GM23338 (cell line): Measurements from ENCODE around the gene DCUN1D4. TPM values are rescaled to one million over a fixed set of nuclear protein-coding genes. Genes with fewer than 3 reads are reported as not detected.

Source experiments
- ATAC-seq: fragments of 200-7000 bp; cut with Tn5 transposase; 3 replicates; pipeline ENCODE4 v1.9.1; 2020
- DNase-seq: peaks from one replicate; pipeline ENCODE4 v3.0.0-alpha.2; 2015; ENCODE audit warnings: low spot score
- H2AFZ ChIP-seq: fragments of 200-600 bp; sonication (generic); 2 replicates; pipeline ENCODE4 v1.8.0; 2016; ENCODE audit warnings: antibody characterized with exemption, mild to moderate bottlenecking, moderate library complexity
- H3F3A ChIP-seq: fragments of 200-600 bp; sonication (generic); replicated peaks from 2 replicates; pipeline ENCODE4 v1.8.0; 2017; ENCODE audit warnings: antibody characterized with exemption, mixed run types, low read depth
- H3K27ac ChIP-seq: fragments of 200-600 bp; sonication (generic); 2 replicates; pipeline ENCODE4 v1.6.1; 2016; ENCODE audit warnings: low read depth
- H3K27me3 ChIP-seq: fragments of 200-600 bp; sonication (generic); 2 replicates; pipeline ENCODE4 v1.8.0; 2016; ENCODE audit warnings: mild to moderate bottlenecking, mixed run types, moderate library complexity; ENCODE audit not compliant: insufficient read depth
- H3K36me3 ChIP-seq: fragments of 200-600 bp; sonication (generic); 2 replicates; pipeline ENCODE4 v1.8.0; 2016; ENCODE audit warnings: mild to moderate bottlenecking; ENCODE audit not compliant: insufficient read depth
- H3K4me1 ChIP-seq: fragments of 200-600 bp; sonication (generic); 2 replicates; pipeline ENCODE4 v1.8.0; 2016; ENCODE audit warnings: mild to moderate bottlenecking, moderate library complexity; ENCODE audit not compliant: insufficient read depth
- H3K4me2 ChIP-seq: fragments of 200-600 bp; sonication (generic); 2 replicates; pipeline ENCODE4 v1.7.1; 2017; ENCODE audit warnings: mixed run types
- H3K4me3 ChIP-seq: fragments of 200-600 bp; sonication (generic); 2 replicates; pipeline ENCODE4 v1.6.1; 2016; ENCODE audit warnings: mixed run types
- H3K79me2 ChIP-seq: fragments of 200-600 bp; sonication (generic); replicated peaks from 2 replicates; pipeline ENCODE4 v1.8.0; 2017; ENCODE audit warnings: mild to moderate bottlenecking; ENCODE audit not compliant: insufficient read depth
- H3K9me2 ChIP-seq: fragments of 200-600 bp; sonication (generic); 2 replicates; pipeline ENCODE4 v1.8.0; 2017; ENCODE audit not compliant: insufficient read depth
- H4K20me1 ChIP-seq: fragments of 200-600 bp; sonication (generic); replicated peaks from 2 replicates; pipeline ENCODE4 v1.8.0; 2017; ENCODE audit warnings: mild to moderate bottlenecking; ENCODE audit not compliant: insufficient read depth
- H3K27ac Mint-ChIP-seq: 2 replicates; pipeline ENCODE4 v1.8.0; 2020; ENCODE audit warnings: inconsistent platforms, mild to moderate bottlenecking, moderate library complexity, mixed read lengths
- H3K27me3 Mint-ChIP-seq: 3 replicates; pipeline ENCODE4 v1.8.0; 2022; ENCODE audit warnings: low read depth, mild to moderate bottlenecking, moderate library complexity, mixed read lengths, inconsistent platforms; ENCODE audit not compliant: insufficient read depth, poor library complexity
- H3K36me3 Mint-ChIP-seq: 3 replicates; pipeline ENCODE4 v1.8.0; 2021; ENCODE audit warnings: low read depth, mild to moderate bottlenecking, inconsistent platforms, moderate library complexity, mixed read lengths
- H3K4me1 Mint-ChIP-seq: 3 replicates; pipeline ENCODE4 v1.8.0; 2020; ENCODE audit warnings: mild to moderate bottlenecking, inconsistent platforms, mixed read lengths
- H3K4me3 Mint-ChIP-seq: 3 replicates; pipeline ENCODE4 v1.8.0; 2021; ENCODE audit warnings: moderate library complexity, mild to moderate bottlenecking, inconsistent platforms, mixed read lengths
- H3K9me3 Mint-ChIP-seq: 3 replicates; pipeline ENCODE4 v1.8.0; 2020; ENCODE audit warnings: moderate library complexity, mild to moderate bottlenecking, inconsistent platforms, mixed read lengths
- CREB1 ChIP-seq: fragments of 250-450 bp; sonication (Bioruptor Pico); IDR thresholded peaks from 2 replicates; pipeline ENCODE4 v1.5.0; 2020; ENCODE audit warnings: low read depth, mild to moderate bottlenecking, moderate library complexity
- EZH2 ChIP-seq: fragments of 200-600 bp; sonication (generic); IDR thresholded peaks from one replicate; pipeline ENCODE4 v1.8.0; 2017; ENCODE audit warnings: antibody characterized with exemption, mild to moderate bottlenecking, low read depth; ENCODE audit not compliant: unreplicated experiment
- EZH2phosphoT487 ChIP-seq: fragments of 200-600 bp; sonication (generic); IDR thresholded peaks from one replicate; pipeline ENCODE4 v1.8.1; 2018; ENCODE audit warnings: antibody characterized with exemption; ENCODE audit not compliant: unreplicated experiment
- JUNB ChIP-seq: IDR thresholded peaks from one replicate; pipeline ENCODE4 v1.6.1; 2016; ENCODE audit warnings: antibody characterized with exemption; ENCODE audit not compliant: unreplicated experiment
- NANOG ChIP-seq: IDR thresholded peaks from 2 replicates; pipeline ENCODE4 v1.6.1; 2016; ENCODE audit warnings: antibody characterized with exemption, borderline replicate concordance
- POLR2AphosphoS5 ChIP-seq: IDR thresholded peaks from 2 replicates; pipeline ENCODE4 v1.6.1; 2016; ENCODE audit warnings: antibody characterized with exemption, low read depth
- STAT1 ChIP-seq: IDR thresholded peaks from one replicate; pipeline ENCODE4 v1.6.1; 2016; ENCODE audit warnings: antibody characterized with exemption; ENCODE audit not compliant: unreplicated experiment
- ZNF114 ChIP-seq: fragments of 250-450 bp; sonication (Bioruptor Pico); IDR thresholded peaks from 2 replicates; pipeline ENCODE4 v1.5.0; 2020; ENCODE audit warnings: mild to moderate bottlenecking, moderate library complexity
- ZNF331 ChIP-seq: fragments of 250-450 bp; sonication (Bioruptor Pico); IDR thresholded peaks from 2 replicates; pipeline ENCODE4 v1.5.0; 2020; ENCODE audit warnings: low read depth, mild to moderate bottlenecking, moderate library complexity
- polyA plus RNA-seq: library from polyadenylated mRNA; unstranded; fragments of >200 nt; fragmentation: Nextera tagmentation; extraction: Ambion mirVana; gene quantifications from 2 replicates; pipeline ENCODE4 v1.2.1, GENCODE V29; 2016
- total RNA-seq: library from RNA; depleted of rRNA; stranded (reverse); fragments of >200 nt; shearing (Covaris generic); gene quantifications from 2 replicates; pipeline ENCODE4 v1.2.3, GENCODE V29; 2014
- TF ChIP-seq, protein P1 (sequence below), 2 experiments: fragments of 200-600 bp in 1 of 2; sonication (generic) in 1 of 2; conservative IDR thresholded peaks; 2 replicates each; pipeline versions ENCODE4 v1.5.1 to v1.6.1; 2016 to 2017; ENCODE audit warnings: antibody characterized with exemption in 2 of 2, low read depth in 2 of 2, mild to moderate bottlenecking in 2 of 2, moderate library complexity in 1 of 2
- TF ChIP-seq, protein P2 (sequence below): IDR thresholded peaks from one replicate; pipeline ENCODE4 v1.6.1; 2018; ENCODE audit warnings: antibody characterized with exemption; ENCODE audit not compliant: unreplicated experiment
- TF ChIP-seq, protein P3 (sequence below): IDR thresholded peaks from 2 replicates; pipeline ENCODE4 v1.6.1; 2016; ENCODE audit warnings: antibody characterized with exemption

DCUN1D4 gene
- total and polyA plus RNA-seq, 2 experiments from 2014 or later = 26.1 to 54.8 TPM

DNA sequence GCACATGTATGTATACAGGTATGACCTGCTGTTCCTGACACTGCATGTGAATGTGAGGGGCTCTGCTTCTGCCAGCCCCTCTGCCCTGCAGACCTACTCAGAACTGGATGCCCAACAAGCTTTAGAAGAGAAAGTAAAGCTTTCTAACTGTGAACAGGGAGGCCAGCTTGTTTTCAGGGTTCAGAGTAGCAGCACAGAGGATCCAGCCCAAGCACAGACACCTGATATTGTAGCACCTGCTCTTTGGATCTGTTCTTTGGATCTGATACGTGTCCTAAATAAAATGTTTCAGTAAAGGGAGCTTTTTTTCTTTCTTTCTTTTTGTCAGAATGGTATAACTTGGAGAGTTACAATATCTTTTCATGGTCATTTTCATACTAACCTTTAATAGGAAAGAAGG is 19.2 kb downstream of the DCUN1D4 start (continued):
- no peak for TF ChIP-seq POLR2AphosphoS5
- TF ChIP-seq, protein P1, sequence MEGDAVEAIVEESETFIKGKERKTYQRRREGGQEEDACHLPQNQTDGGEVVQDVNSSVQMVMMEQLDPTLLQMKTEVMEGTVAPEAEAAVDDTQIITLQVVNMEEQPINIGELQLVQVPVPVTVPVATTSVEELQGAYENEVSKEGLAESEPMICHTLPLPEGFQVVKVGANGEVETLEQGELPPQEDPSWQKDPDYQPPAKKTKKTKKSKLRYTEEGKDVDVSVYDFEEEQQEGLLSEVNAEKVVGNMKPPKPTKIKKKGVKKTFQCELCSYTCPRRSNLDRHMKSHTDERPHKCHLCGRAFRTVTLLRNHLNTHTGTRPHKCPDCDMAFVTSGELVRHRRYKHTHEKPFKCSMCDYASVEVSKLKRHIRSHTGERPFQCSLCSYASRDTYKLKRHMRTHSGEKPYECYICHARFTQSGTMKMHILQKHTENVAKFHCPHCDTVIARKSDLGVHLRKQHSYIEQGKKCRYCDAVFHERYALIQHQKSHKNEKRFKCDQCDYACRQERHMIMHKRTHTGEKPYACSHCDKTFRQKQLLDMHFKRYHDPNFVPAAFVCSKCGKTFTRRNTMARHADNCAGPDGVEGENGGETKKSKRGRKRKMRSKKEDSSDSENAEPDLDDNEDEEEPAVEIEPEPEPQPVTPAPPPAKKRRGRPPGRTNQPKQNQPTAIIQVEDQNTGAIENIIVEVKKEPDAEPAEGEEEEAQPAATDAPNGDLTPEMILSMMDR (conservative IDR thresholded peaks at IDR 0.05; ENCODE audit: low read depth in 2 of 2) = no peak

DNA sequence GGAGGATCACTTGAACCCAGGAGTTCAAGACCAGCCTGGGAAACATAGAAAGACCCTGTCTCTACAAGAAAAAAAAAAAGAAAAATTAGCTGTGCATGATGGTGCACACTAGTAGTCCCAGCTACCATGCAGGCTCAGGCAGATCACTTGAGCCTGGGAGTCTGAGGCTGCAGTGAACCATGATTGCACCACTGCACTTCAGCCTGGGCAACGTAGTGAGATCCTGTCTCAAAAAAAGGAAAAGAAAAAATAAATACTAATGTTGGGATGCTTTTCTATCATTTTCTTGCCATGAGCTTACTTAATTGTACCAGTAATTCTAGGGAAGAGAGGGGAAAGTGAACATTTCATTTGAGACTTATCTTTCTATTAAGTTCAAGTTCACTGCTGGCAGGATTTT is 19.8 kb downstream of the DCUN1D4 start:
- Histone ChIP-seq H3K27ac (no peak overlapping the region), H3K36me3 (peaks cover 15% of the 10 kb centered on the region; the same call in 1 of the 2 replicates), H3K27me3 (no peaks in the 10 kb centered on the region), H3F3A (no peaks in the 10 kb centered on the region), H4K20me1 (peaks cover 26% of the 10 kb centered on the region), H3K79me2 (peaks cover 66% of the 10 kb centered on the region), H3K4me2 (no peak overlapping the region), H2AFZ (no peak overlapping the region), H3K9me2 (no peaks in the 10 kb centered on the region), H3K4me1 (peaks cover 22% of the 10 kb centered on the region), H3K4me3 (no peak overlapping the region)
- DNase-seq (no peak), ATAC-seq (no peak)
- Mint-ChIP-seq H3K36me3 (peaks cover 38% of the 10 kb centered on the region), H3K4me1 (peaks cover 43% of the 10 kb centered on the region), H3K9me3 (no peaks in the 10 kb centered on the region), H3K27ac (no peak overlapping the region), H3K27me3 (peaks cover 4% of the 10 kb centered on the region), H3K4me3 (no peak overlapping the region)
- TF ChIP-seq EZH2phosphoT487 (no peak), ZNF114 (CRISPR knock-in tag) (no peak), JUNB (no peak), CREB1 (CRISPR knock-in tag) (no peak), STAT1 (no peak), ZNF331 (no peak), NANOG (no peak), POLR2AphosphoS5 (no peak), EZH2 (no peak)
- TF ChIP-seq, protein P2, sequence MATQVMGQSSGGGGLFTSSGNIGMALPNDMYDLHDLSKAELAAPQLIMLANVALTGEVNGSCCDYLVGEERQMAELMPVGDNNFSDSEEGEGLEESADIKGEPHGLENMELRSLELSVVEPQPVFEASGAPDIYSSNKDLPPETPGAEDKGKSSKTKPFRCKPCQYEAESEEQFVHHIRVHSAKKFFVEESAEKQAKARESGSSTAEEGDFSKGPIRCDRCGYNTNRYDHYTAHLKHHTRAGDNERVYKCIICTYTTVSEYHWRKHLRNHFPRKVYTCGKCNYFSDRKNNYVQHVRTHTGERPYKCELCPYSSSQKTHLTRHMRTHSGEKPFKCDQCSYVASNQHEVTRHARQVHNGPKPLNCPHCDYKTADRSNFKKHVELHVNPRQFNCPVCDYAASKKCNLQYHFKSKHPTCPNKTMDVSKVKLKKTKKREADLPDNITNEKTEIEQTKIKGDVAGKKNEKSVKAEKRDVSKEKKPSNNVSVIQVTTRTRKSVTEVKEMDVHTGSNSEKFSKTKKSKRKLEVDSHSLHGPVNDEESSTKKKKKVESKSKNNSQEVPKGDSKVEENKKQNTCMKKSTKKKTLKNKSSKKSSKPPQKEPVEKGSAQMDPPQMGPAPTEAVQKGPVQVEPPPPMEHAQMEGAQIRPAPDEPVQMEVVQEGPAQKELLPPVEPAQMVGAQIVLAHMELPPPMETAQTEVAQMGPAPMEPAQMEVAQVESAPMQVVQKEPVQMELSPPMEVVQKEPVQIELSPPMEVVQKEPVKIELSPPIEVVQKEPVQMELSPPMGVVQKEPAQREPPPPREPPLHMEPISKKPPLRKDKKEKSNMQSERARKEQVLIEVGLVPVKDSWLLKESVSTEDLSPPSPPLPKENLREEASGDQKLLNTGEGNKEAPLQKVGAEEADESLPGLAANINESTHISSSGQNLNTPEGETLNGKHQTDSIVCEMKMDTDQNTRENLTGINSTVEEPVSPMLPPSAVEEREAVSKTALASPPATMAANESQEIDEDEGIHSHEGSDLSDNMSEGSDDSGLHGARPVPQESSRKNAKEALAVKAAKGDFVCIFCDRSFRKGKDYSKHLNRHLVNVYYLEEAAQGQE = no peak
- TF ChIP-seq, protein P1 (conservative IDR thresholded peaks at IDR 0.05; ENCODE audit: low read depth in 2 of 2) = no peak
- TF ChIP-seq, protein P3, sequence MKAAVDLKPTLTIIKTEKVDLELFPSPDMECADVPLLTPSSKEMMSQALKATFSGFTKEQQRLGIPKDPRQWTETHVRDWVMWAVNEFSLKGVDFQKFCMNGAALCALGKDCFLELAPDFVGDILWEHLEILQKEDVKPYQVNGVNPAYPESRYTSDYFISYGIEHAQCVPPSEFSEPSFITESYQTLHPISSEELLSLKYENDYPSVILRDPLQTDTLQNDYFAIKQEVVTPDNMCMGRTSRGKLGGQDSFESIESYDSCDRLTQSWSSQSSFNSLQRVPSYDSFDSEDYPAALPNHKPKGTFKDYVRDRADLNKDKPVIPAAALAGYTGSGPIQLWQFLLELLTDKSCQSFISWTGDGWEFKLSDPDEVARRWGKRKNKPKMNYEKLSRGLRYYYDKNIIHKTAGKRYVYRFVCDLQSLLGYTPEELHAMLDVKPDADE = no peak
